OCI-LY7 (cell line): ENCODE measurements around the gene SERTAD2. TPM values are rescaled to one million over a fixed set of nuclear protein-coding genes. Genes with fewer than 3 reads are reported as not detected.

Experiments used
- BruUV-seq: library from RNA; stranded (reverse); fragments of 400-500 nt; replicated peaks from 2 replicates; lab custom pipeline; 2021; lab: Mats Ljungman, UMichigan
- CTCF ChIA-PET: fragments of 300-600 bp; sonication (Branson Sonifier 250); formaldehyde crosslinking; loops from one replicate; lab custom pipeline; 2022; ENCODE audit warnings: antibody characterized with exemption; ENCODE audit not compliant: unreplicated experiment; lab: Charles Lee
- POLR2A ChIA-PET: fragments of 300-600 bp; sonication (Branson Sonifier 250); formaldehyde crosslinking; loops from one replicate; lab custom pipeline; 2022; ENCODE audit warnings: antibody characterized with exemption; lab: Charles Lee
- DNase-seq: peaks from one replicate; pipeline ENCODE4 v3.0.0-alpha.2; 2015; ENCODE audit warnings: low spot score
- H2AFZ ChIP-seq: fragments of 200-600 bp; sonication (generic), shearing (Covaris generic); 2 replicates; pipeline ENCODE4 v1.6.1; 2014; ENCODE audit warnings: mild to moderate bottlenecking, antibody characterized with exemption, low read length, moderate library complexity
- H3K27ac ChIP-seq: fragments of 200-600 bp; sonication (generic); 2 replicates; pipeline ENCODE4 v1.5.1; 2014; ENCODE audit warnings: mixed run types, low read depth, mild to moderate bottlenecking, moderate library complexity, low read length, inconsistent platforms; ENCODE audit not compliant: poor library complexity, severe bottlenecking
- H3K36me3 ChIP-seq: fragments of 200-600 bp; sonication (generic); 2 replicates; pipeline ENCODE4 v1.6.1; 2014; ENCODE audit warnings: mild to moderate bottlenecking, antibody characterized with exemption, low read length, moderate library complexity, mixed read lengths; ENCODE audit not compliant: insufficient read depth
- H3K4me1 ChIP-seq: fragments of 200-600 bp; sonication (generic); 2 replicates; pipeline ENCODE4 v1.5.1; 2014; ENCODE audit warnings: mild to moderate bottlenecking, low read length; ENCODE audit not compliant: insufficient read depth, poor library complexity, severe bottlenecking
- H3K4me2 ChIP-seq: fragments of 200-600 bp; sonication (generic); 2 replicates; pipeline ENCODE4 v1.6.1; 2014; ENCODE audit warnings: mild to moderate bottlenecking, low read length
- H3K4me3 ChIP-seq: fragments of 200-600 bp; sonication (generic); 2 replicates; pipeline ENCODE4 v1.5.1; 2014; ENCODE audit warnings: mild to moderate bottlenecking, low read depth, low read length; ENCODE audit not compliant: poor library complexity, severe bottlenecking
- H3K79me2 ChIP-seq: fragments of 200-600 bp; sonication (generic); 2 replicates; pipeline ENCODE4 v1.6.1; 2016; ENCODE audit warnings: low read depth, mild to moderate bottlenecking, low read length, moderate library complexity, mixed read lengths; ENCODE audit not compliant: insufficient read depth
- H3K9me2 ChIP-seq: fragments of 200-600 bp; sonication (generic); 2 replicates; pipeline ENCODE4 v1.6.1; 2016; ENCODE audit warnings: mild to moderate bottlenecking, low read length, mixed read lengths; ENCODE audit not compliant: insufficient read depth
- H3K9me3 ChIP-seq: fragments of 200-600 bp; sonication (generic); 2 replicates; pipeline ENCODE4 v1.6.1; 2014; ENCODE audit warnings: mild to moderate bottlenecking, mixed run types, low read length, mixed read lengths
- H4K20me1 ChIP-seq: fragments of 200-600 bp; sonication (generic); 2 replicates; pipeline ENCODE4 v1.6.1; 2014; ENCODE audit warnings: mild to moderate bottlenecking, antibody characterized with exemption, low read length, moderate library complexity, mixed read lengths; ENCODE audit not compliant: insufficient read depth
- CTCF ChIP-seq: fragments of 200-600 bp; sonication (generic); conservative IDR thresholded peaks from 2 replicates; pipeline ENCODE4 v1.5.1; 2014; ENCODE audit warnings: mild to moderate bottlenecking, antibody characterized with exemption, low read length, moderate library complexity, mixed read lengths
- EZH2phosphoT487 ChIP-seq: fragments of 200-600 bp; sonication (generic); IDR thresholded peaks from 2 replicates; pipeline ENCODE4 v1.6.1; 2018; ENCODE audit warnings: low read depth, borderline replicate concordance, mild to moderate bottlenecking, mixed run types, antibody characterized with exemption, low read length, moderate library complexity, mixed read lengths
- intact Hi-C: fragments of 100-400 bp; cut with micrococcal nuclease; formaldehyde crosslinking; loops from one replicate; pipeline ENCODE4 v1.10.0; 2022; ENCODE audit not compliant: unreplicated experiment
- total RNA-seq, 2 experiments: library from RNA; depleted of rRNA in 1 of 2; stranded (reverse); fragments of >200 nt in 1 of 2; shearing (Covaris generic) in 1 of 2; gene quantifications; 2 replicates each; pipeline ENCODE4 v1.2.3, GENCODE V29; 2014 to 2022

The SERTAD2 gene
- total RNA-seq, 2 experiments from 2014 or later, result 11.5 to 54.5 TPM

GRCh38 chr2:64655018-64655664 lies 1.4 kb upstream of the SERTAD2 start:
- BruUV-seq, result TSS peak; percentile 84

DNA sequence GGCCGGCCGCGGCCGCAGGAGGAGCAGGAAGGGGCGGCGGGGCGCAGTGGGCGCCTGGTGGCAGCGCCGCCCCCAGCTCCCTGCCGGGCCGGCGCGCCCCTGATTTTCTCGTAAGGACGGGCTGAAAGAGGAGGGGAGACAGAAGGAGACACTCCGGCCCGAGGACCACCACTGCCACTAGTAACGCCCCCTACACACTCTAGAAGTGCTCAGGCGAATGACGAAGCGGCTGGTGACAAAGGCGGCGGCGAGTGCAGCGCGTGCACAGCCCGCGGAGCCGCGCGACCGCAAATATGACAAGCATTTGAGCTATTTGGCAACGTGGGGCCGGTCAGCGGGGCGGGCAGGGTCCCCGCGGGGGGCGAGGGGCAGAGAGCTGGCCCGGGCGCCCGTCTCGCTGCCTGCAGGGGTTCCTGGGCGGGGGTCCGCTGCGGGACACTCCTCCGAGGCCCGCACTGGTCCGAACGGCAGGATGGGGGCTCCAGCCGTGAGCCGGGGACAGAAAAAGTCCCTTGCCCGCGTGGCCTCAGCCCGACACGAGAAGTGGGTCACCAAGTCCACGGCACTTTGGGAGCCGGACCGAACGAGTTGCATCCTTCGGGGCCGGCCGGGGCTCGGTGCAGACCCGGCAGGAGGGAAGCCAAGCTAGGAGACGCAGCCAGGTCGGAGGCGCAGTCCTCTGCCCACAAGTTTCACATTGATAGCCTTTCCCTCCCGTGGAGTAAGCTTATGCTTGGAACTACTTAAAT lies 524 bp upstream of the SERTAD2 start:
- peaks cover 5% of the 10 kb centered on the region; the same call in 1 of the 2 replicates for H3K36me3 ChIP-seq
- peak overlapping the region; percentile 91 for H3K4me3 ChIP-seq
- no peak overlapping the region for H2AFZ ChIP-seq
- peak overlapping the region; percentile 95 for H3K27ac ChIP-seq
- no TSS peak for BruUV-seq
- H3K4me1 ChIP-seq, result peaks cover 74% of the 10 kb centered on the region
- TF ChIP-seq CTCF, result no peak
- no peak for TF ChIP-seq EZH2phosphoT487
- no peaks in the 10 kb centered on the region for H3K9me3 ChIP-seq
- POLR2A ChIA-PET, result interaction anchor here (0.5 to 13.1 kb wide), 18 partner anchors 8 to 377 kb away, joined by 3 to 324 read pairs (median 4); no protein-coding TSS in a partner anchor
- no peaks in the 10 kb centered on the region for H3K9me2 ChIP-seq
- peaks cover 79% of the 10 kb centered on the region for H3K79me2 ChIP-seq
- CTCF ChIA-PET, result interaction anchor here (0.6 to 2.1 kb wide), 10 partner anchors 9 to 165 kb away, joined by 3 to 8 read pairs (median 4); no protein-coding TSS in a partner anchor
- intact Hi-C loops, result no loop called here
- DNase-seq, result peak; percentile 42
- H4K20me1 ChIP-seq, result peaks cover 31% of the 10 kb centered on the region
- peak overlapping the region; percentile 83 for H3K4me2 ChIP-seq

More at GRCh38 chr2:64655018-64655664, 1.4 kb upstream of the SERTAD2 start:
- no peaks in the 10 kb centered on the region for H3K9me2 ChIP-seq
- peaks cover 29% of the 10 kb centered on the region for H4K20me1 ChIP-seq
- peak overlapping the region; percentile 83 for H3K4me2 ChIP-seq
- ChIA-PET CTCF (interaction anchor here (2.1 kb wide), 1 partner anchor 96 kb away, joined by 8 read pairs; no protein-coding TSS in a partner anchor), POLR2A (interaction anchor here (0.6 to 13.1 kb wide), 19 partner anchors 9 to 440 kb away, joined by 3 to 324 read pairs (median 4); no protein-coding TSS in a partner anchor)
- peak overlapping the region; percentile 95 for H3K27ac ChIP-seq
- H2AFZ ChIP-seq, result no peak overlapping the region
- H3K4me3 ChIP-seq, result peak overlapping the region; percentile 91
- no peaks in the 10 kb centered on the region for H3K9me3 ChIP-seq
- H3K4me1 ChIP-seq, result peaks cover 74% of the 10 kb centered on the region
- TF ChIP-seq CTCF (peak; percentile 67), EZH2phosphoT487 (no peak)
- H3K79me2 ChIP-seq, result peaks cover 79% of the 10 kb centered on the region
- DNase-seq, result peak; percentile 69
- intact Hi-C loops, result loop anchor here (5.0 kb wide), 2 partner anchors 262 to 377 kb away; no protein-coding TSS in a partner anchor
- peaks cover 5% of the 10 kb centered on the region; the same call in 1 of the 2 replicates for H3K36me3 ChIP-seq
